ENCODE data around the gene PLGRKT.
A peak's percentile ranks its signal among the peaks of the same experiment; 100 is the strongest.
"Not testable (repeated sequence)": the region's sequence is repeated elsewhere in the genome, so short reads cannot be mapped to it uniquely, and the experiment has no call there.

PLGRKT gene, protein sequence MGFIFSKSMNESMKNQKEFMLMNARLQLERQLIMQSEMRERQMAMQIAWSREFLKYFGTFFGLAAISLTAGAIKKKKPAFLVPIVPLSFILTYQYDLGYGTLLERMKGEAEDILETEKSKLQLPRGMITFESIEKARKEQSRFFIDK
- 10.3 to 14.9 reads per million in 2 experiments for total RNA-seq

DNA sequence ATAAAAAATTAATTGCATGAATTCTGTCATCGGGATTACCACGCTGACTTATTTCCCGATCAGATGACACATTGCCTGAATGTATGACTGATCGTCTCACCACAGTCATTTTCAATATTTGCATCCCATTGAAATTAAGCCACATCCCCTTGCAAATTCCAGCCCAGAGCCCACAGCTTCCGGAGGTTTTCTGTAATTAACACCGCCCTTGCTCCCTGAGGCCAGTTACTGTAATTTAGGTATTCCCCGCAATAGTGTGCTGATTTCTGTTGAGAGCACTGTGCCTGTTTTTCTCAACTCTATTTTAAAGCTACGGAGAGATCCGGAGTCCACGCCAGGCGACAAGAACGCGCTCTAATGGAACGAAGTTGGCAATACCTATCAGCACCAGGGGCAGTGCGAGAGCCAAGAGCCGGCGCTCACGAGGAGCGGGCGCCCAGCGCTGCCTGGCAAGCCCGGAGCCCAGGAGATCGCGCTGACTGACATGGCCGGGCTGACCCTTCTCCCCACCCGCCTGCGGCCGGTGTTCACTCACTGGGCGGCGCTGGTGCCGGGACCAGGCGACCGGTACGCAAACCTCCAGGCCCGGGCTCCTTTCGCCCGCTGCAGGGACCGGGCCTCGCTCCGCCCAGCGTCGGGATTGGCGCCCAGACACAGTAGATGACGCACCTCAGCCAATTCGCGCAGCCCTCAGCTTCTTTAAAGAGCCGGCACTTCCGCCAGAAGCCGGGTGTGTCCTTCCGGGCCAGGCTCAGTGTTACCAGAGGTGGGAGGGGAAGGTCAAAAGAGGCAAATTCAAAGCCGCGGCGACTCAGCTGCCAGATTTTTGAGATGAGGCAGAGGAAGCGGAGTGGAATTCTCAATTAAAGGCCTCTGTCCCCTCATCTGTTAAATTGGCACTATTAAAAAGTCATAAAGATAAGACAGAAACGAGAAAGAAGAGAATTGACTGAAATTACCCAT, at the start of gene PLGRKT:
Gene PLGRKT (minus strand): TSS at position 672 of the 963 bp plus-strand sequence. CDS start 5,948 bp downstream, outside the sequence.
- peak; percentile 85 for DNase-seq (ENCODE audit: low read depth)

- DNase-seq (ENCODE audit: low read depth), result no peak
Measured at GRCh38 chr9:5486988-5487387, 49.3 kb upstream of the PLGRKT start.

DNA sequence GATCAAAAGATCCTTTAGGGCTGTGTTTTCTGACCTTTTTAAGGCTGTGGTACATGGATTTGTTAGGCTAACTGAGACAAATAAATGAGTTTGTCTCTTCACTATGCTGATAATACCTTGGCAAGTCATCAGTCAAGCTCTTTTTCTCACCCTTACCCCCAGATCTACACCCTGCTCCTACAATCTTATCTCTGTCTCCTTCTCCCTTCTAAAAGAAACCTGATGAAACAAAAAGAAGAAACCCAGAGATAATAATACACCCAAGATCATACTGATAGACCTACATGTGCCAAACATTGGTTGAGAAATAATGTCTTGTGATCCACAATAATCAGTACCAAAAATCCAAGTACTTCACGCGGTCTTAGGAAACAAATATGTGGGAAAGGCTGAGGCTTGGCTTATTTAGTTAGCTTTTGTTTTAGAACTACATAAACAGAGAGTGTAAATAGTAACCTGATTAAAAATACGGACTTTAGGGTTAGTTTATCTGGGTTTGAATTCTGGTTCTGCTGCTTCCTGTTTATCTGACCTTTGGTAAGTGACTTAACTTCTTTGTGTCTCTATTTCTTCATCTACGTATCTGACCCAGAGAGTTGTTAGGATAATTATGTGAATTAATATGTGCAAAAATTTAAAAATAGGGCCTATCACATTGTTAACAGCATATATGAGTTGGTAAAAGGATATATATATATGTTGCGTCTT, 47.8 kb upstream of the PLGRKT start:
- DNase-seq (ENCODE audit: low read depth), result no peak

- no peak for DNase-seq (ENCODE audit: low read depth)
Measured at GRCh38 chr9:5483306-5483705, 45.6 kb upstream of the PLGRKT start.

GRCh38 chr9:5482194-5482593, 44.5 kb upstream of the PLGRKT start:
- no peak for DNase-seq (ENCODE audit: low read depth)

DNA sequence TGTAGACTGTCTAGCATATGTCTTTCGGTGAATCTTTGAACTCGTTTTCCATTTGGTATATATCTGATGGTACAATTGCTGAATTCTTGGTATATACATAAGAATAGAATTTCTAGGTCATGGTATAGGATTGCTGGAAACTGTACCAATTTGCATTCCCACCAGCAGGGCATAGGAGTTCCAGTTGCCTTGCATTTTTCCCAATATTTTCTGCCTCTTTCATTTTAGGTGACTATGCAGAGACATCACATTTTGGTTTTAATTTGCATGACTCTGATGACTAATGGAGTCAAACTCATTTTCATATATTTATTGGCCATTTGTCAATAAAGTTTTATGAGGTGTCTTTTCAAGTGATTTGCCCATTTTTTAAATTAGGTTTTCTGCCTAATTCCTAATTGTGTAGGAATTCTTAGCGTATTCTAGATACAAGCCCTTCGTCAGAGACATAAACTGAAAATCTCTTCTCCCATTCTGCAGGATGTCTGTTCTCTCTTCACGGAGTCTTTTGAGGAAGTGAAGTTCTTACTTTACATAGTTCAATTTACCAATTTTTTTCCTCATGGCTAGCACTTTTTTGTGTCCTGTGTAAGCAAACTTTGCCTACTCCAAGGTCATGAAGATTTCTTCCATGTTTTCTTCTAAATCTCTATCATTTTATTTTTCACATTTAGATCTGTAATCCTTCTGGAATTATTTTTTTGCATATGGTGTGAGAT, 43.8 kb upstream of the PLGRKT start:
- DNase-seq (ENCODE audit: low read depth), result no peak

- no peak for DNase-seq (ENCODE audit: low read depth)
Measured at GRCh38 chr9:5480919-5481318, 43.2 kb upstream of the PLGRKT start.

DNA sequence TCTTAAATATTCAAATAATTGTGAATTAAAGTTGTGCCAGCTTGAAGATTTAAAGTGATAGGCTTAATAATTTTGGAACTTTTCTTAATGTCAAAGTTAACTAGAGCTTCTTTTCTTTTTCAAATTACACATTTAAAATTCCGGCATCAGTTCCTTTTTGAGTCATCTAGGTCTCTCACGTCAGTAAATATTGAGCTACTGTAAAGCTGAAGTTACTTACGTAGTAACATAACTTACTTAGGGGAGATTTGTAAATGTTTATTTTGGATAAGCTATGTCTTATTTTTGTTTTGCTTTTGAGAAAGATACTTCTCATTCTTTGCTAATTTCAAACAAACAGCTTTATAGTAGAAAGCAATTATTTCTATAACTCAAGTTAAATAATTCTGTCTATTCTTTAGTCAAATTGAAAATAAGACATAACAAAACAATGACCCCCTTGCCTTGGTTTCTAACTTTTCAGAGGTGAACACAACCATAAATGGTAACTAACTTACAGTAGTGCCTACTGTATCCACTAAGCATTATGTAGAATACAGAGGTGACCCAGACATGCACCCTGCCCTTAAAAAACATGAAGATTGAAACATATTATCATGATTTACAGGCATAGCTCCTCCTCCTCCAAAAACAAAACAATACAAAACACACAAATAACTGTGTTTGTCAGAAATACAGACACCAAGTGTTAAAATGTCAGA, 42.4 kb upstream of the PLGRKT start:
- DNase-seq (ENCODE audit: low read depth), result no peak

DNA sequence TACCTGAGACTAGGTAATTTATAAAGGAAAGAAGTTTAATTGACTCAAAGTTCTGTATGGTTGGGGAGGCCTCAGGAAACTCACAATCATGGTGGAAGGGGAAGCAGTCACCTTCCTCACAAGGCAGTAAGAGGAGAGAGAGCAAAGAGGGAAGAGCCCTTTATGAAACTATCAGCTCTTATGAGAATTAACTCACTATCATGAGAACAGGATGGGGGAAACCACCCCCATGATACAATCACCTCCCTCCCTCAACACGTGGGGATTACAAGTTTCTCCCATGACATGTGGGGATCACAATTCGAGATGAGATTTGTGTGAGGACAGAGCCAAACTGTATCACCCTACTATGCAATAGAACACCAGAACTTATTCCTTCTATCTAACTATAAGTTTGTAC, 40.5 kb upstream of the PLGRKT start:
- DNase-seq (ENCODE audit: low read depth), result no peak

DNA sequence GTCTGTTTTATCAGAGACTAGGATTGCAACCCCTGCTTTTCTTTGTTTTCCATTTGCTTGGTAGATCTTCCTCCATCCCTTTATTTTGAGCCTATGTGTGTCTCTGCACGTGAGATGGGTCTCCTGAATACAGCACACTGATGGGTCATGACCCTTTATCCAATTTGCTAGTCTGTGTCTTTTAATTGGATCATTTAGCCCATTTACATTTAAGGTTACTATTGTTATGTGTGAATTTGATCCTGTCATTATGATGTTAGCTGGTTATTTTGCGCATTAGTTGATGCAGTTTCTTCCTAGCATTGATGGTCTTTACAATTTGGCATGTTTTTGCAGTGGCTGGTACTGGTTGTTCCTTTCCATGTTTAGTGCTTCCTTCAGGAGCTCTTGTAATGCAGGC, 37.9 kb upstream of the PLGRKT start:
- DNase-seq (ENCODE audit: low read depth), result not testable (repeated sequence)

- no peak for DNase-seq (ENCODE audit: low read depth)
Measured at GRCh38 chr9:5470816-5471215, 33.1 kb upstream of the PLGRKT start.

- DNase-seq (ENCODE audit: low read depth), result no peak
Measured at GRCh38 chr9:5470122-5470521, 32.4 kb upstream of the PLGRKT start.

GRCh38 chr9:5468850-5469249, 31.1 kb upstream of the PLGRKT start:
- no peak for DNase-seq (ENCODE audit: low read depth)

GRCh38 chr9:5466766-5467165, 29.0 kb upstream of the PLGRKT start:
- DNase-seq (ENCODE audit: low read depth), result no peak

GRCh38 chr9:5466005-5466404, 28.3 kb upstream of the PLGRKT start:
- DNase-seq (ENCODE audit: low read depth), result no peak

DNA sequence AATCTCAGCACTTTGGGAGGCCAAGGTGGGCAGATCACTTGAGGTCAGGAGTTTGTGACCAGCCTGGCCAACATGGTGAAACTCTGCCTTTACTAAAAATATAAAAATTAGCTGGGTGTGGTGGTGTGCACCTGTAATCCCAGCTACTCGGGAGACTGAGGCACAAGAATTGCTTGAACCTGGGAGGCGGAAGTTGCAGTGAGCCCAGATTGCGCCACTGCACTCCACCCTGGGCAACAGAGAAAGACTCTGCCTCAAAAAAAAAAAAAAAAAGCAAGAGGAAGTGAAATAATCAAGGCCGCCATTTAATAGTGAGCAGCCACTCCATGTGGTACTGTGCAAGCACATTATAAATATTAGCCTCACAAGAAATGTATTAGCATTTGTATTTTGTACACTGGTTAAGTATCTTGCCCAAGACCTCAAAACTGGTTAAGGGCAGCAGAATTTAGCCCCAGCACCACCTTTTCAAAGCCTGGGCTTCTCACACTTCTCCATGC, 27.2 kb upstream of the PLGRKT start:
- not testable (repeated sequence) for DNase-seq (ENCODE audit: low read depth)

- no peak for DNase-seq (ENCODE audit: low read depth)
Measured at GRCh38 chr9:5460157-5460556, 22.4 kb upstream of the PLGRKT start.

- DNase-seq (ENCODE audit: low read depth), result no peak
Measured at GRCh38 chr9:5459289-5459829, 21.6 kb upstream of the PLGRKT start.

GRCh38 chr9:5455181-5455580, 17.5 kb upstream of the PLGRKT start:
- no peak for DNase-seq (ENCODE audit: low read depth)

GRCh38 chr9:5453673-5454072, 15.9 kb upstream of the PLGRKT start:
- no peak for DNase-seq (ENCODE audit: low read depth)

GRCh38 chr9:5453004-5453403, 15.3 kb upstream of the PLGRKT start:
- no peak for DNase-seq (ENCODE audit: low read depth)
